WTC11 (cell line): ENCODE data around the gene JCAD. TPM values are rescaled to one million over a fixed set of nuclear protein-coding genes. Genes with fewer than 3 reads are reported as not detected.

ENCODE experiments used
- ATAC-seq: fragments of 200-7000 bp; cut with Tn5 transposase; 2 replicates; pipeline ENCODE4 v1.10.0; 2021; ENCODE audit warnings: mild to moderate bottlenecking, moderate library complexity
- CTCF ChIA-PET: fragments of 300-600 bp; sonication (Branson Sonifier 250); formaldehyde crosslinking; loops from one replicate; lab custom pipeline; 2021; ENCODE audit warnings: antibody characterized with exemption; lab: Charles Lee
- POLR2A ChIA-PET: fragments of 350-600 bp; sonication (Branson Sonifier 250); formaldehyde crosslinking; loops from one replicate; lab custom pipeline; 2021; ENCODE audit warnings: antibody characterized with exemption; lab: Charles Lee
- DNase-seq: peaks from one replicate; pipeline ENCODE4 v3.0.0; 2021; ENCODE audit warnings: low spot score
- H3K27ac Mint-ChIP-seq: 2 replicates; pipeline ENCODE4 v1.8.0; 2021; ENCODE audit warnings: mixed read lengths
- H3K27me3 Mint-ChIP-seq: 2 replicates; pipeline ENCODE4 v1.8.0; 2021; ENCODE audit warnings: low read depth, mild to moderate bottlenecking, moderate library complexity, mixed read lengths
- H3K36me3 Mint-ChIP-seq: 2 replicates; pipeline ENCODE4 v1.8.0; 2021; ENCODE audit warnings: mixed read lengths
- H3K4me1 Mint-ChIP-seq: 2 replicates; pipeline ENCODE4 v1.8.0; 2022; ENCODE audit warnings: mixed read lengths
- H3K4me3 Mint-ChIP-seq: 2 replicates; pipeline ENCODE4 v1.8.0; 2021; ENCODE audit warnings: mild to moderate bottlenecking, moderate library complexity, mixed read lengths
- H3K9me3 Mint-ChIP-seq: 2 replicates; pipeline ENCODE4 v1.8.0; 2021; ENCODE audit warnings: mixed read lengths
- AFF4 ChIP-seq: sonication (generic); formaldehyde crosslinking; IDR thresholded peaks from 2 replicates; pipeline ENCODE4 v1.8.1; 2023; ENCODE audit warnings: mild to moderate bottlenecking, missing genetic modification reagents, borderline replicate concordance
- ATF3 ChIP-seq: sonication (generic); formaldehyde crosslinking; conservative IDR thresholded peaks from 2 replicates; pipeline ENCODE4 v1.8.1; 2022; ENCODE audit warnings: mild to moderate bottlenecking, missing genetic modification reagents
- CDX4 ChIP-seq: fragments of 250-450 bp; sonication (Bioruptor Pico); IDR thresholded peaks from 2 replicates; pipeline ENCODE4 v1.9.0; 2021; ENCODE audit warnings: moderate library complexity, mild to moderate bottlenecking, inconsistent platforms, borderline replicate concordance
- ESRRA ChIP-seq: sonication (generic); formaldehyde crosslinking; IDR thresholded peaks from 2 replicates; pipeline ENCODE4 v1.8.1; 2022; ENCODE audit warnings: mild to moderate bottlenecking, missing genetic modification reagents, borderline replicate concordance
- FOXJ3 ChIP-seq: sonication (generic); formaldehyde crosslinking; IDR thresholded peaks from 2 replicates; pipeline ENCODE4 v1.9.0; 2021; ENCODE audit warnings: missing genetic modification reagents, mild to moderate bottlenecking, borderline replicate concordance
- FOXK1 ChIP-seq: sonication (generic); formaldehyde crosslinking; IDR thresholded peaks from 2 replicates; pipeline ENCODE4 v1.8.0; 2022; ENCODE audit warnings: mild to moderate bottlenecking, moderate library complexity, missing genetic modification reagents
- FOXP1 ChIP-seq: sonication (generic); formaldehyde crosslinking; IDR thresholded peaks from 2 replicates; pipeline ENCODE4 v1.8.0; 2022; ENCODE audit warnings: missing genetic modification reagents, mild to moderate bottlenecking, moderate library complexity, borderline replicate concordance
- FOXP4 ChIP-seq: sonication (generic); formaldehyde crosslinking; IDR thresholded peaks from 2 replicates; pipeline ENCODE4 v1.8.0; 2022; ENCODE audit warnings: mild to moderate bottlenecking, missing genetic modification reagents
- MYBL2 ChIP-seq: sonication (generic); formaldehyde crosslinking; IDR thresholded peaks from 2 replicates; pipeline ENCODE4 v1.8.1; 2023; ENCODE audit warnings: mild to moderate bottlenecking, moderate library complexity, missing genetic modification reagents
- NR2C2 ChIP-seq: sonication (generic); formaldehyde crosslinking; IDR thresholded peaks from 2 replicates; pipeline ENCODE4 v1.8.0; 2022; ENCODE audit warnings: mild to moderate bottlenecking, missing genetic modification reagents
- PRDM15 ChIP-seq: sonication (generic); formaldehyde crosslinking; IDR thresholded peaks from 2 replicates; pipeline ENCODE4 v1.8.0; 2022; ENCODE audit warnings: missing genetic modification reagents
- PREB ChIP-seq: sonication (generic); formaldehyde crosslinking; IDR thresholded peaks from 2 replicates; pipeline ENCODE4 v1.8.1; 2022; ENCODE audit warnings: mild to moderate bottlenecking, missing genetic modification reagents, moderate library complexity, borderline replicate concordance
- TEAD4 ChIP-seq: sonication (generic); formaldehyde crosslinking; IDR thresholded peaks from 2 replicates; pipeline ENCODE4 v1.8.0; 2022; ENCODE audit warnings: mild to moderate bottlenecking, missing genetic modification reagents
- ZNF232 ChIP-seq: sonication (generic); formaldehyde crosslinking; IDR thresholded peaks from 2 replicates; pipeline ENCODE4 v1.8.0; 2022; ENCODE audit warnings: mild to moderate bottlenecking, missing genetic modification reagents
- ZNF396 ChIP-seq: fragments of 250-450 bp; sonication (Bioruptor Pico); IDR thresholded peaks from 2 replicates; pipeline ENCODE4 v1.8.0; 2021; ENCODE audit warnings: mild to moderate bottlenecking, moderate library complexity, borderline replicate concordance
- ZNF416 ChIP-seq: fragments of 250-450 bp; sonication (Bioruptor Pico); IDR thresholded peaks from 2 replicates; pipeline ENCODE4 v1.9.0; 2021; ENCODE audit warnings: mild to moderate bottlenecking, inconsistent platforms
- ZNF423 ChIP-seq: fragments of 250-450 bp; sonication (Bioruptor Pico); IDR thresholded peaks from 2 replicates; pipeline ENCODE4 v2.1.2; 2022; ENCODE audit warnings: mild to moderate bottlenecking, moderate library complexity
- ZNF512 ChIP-seq: sonication (generic); formaldehyde crosslinking; IDR thresholded peaks from 2 replicates; pipeline ENCODE4 v1.8.1; 2022; ENCODE audit warnings: missing genetic modification reagents, borderline replicate concordance
- total RNA-seq: library from RNA; stranded (reverse); gene quantifications from 3 replicates; pipeline ENCODE4 v1.2.3, GENCODE V29; 2021

The JCAD gene
- total RNA-seq, 1 experiment from 2014 or later: 1.8 TPM

GRCh38 chr10:29973921-29974320, 85.5 kb downstream of the JCAD start:
- Mint-ChIP-seq H3K9me3 (peaks cover 19% of the 10 kb centered on the region), H3K27me3 (peaks cover 3% of the 10 kb centered on the region; the same call in 1 of the 2 replicates), H3K4me3 (no peak overlapping the region), H3K27ac (no peak overlapping the region), H3K4me1 (0 out of 2 replicates have a peak, but pooled peaks cover 5% of the 10 kb centered on the region), H3K36me3 (peaks cover 18% of the 10 kb centered on the region)
- ChIA-PET POLR2A (no interaction called here), CTCF (interaction anchor here (1.6 kb wide), 1 partner anchor 28 kb away, joined by 5 read pairs; no protein-coding TSS in a partner anchor)
- ATAC-seq (no peak), DNase-seq (no peak)
- TF ChIP-seq FOXP4 (no peak), NR2C2 (CRISPR knock-in tag) (no peak), TEAD4 (CRISPR knock-in tag) (no peak), ZNF423 (CRISPR knock-in tag) (no peak), PREB (no peak), ZNF396 (no peak), PRDM15 (no peak), ATF3 (CRISPR knock-in tag) (no peak), ZNF416 (CRISPR knock-in tag) (no peak), MYBL2 (CRISPR knock-in tag) (no peak), CDX4 (CRISPR knock-in tag) (no peak), FOXP1 (CRISPR knock-in tag) (no peak), ZNF232 (CRISPR knock-in tag) (no peak), FOXK1 (CRISPR knock-in tag) (no peak), ZNF512 (CRISPR knock-in tag) (no peak), AFF4 (CRISPR knock-in tag) (no peak), FOXJ3 (CRISPR knock-in tag) (no peak), ESRRA (CRISPR knock-in tag) (no peak)
